KG1 (cell line): ENCODE data around the gene OBP2B.
"Not testable (repeated sequence)": the region's sequence is repeated elsewhere in the genome, so short reads cannot be mapped to it uniquely, and the experiment has no call there.

Source experiments
- DNase-seq: peaks from one replicate; lab custom pipeline; 2025; lab: John Stamatoyannopoulos, UW

Gene OBP2B

GRCh38 chr9:133201424-133202144 is 7.5 kb downstream of the OBP2B start:
- DNase-seq = no peak

GRCh38 chr9:133200631-133201030 is 8.4 kb downstream of the OBP2B start:
- DNase-seq = no peak

- peak; percentile 55 for DNase-seq
Observed at GRCh38 chr9:133199648-133200321, 9.3 kb downstream of the OBP2B start.

- DNase-seq = no peak
Observed at GRCh38 chr9:133195029-133195428, 14.0 kb downstream of the OBP2B start.

GRCh38 chr9:133194597-133194996 is 14.5 kb downstream of the OBP2B start:
- no peak for DNase-seq

- no peak for DNase-seq
Observed at GRCh38 chr9:133191989-133192388, 17.1 kb downstream of the OBP2B start.

- DNase-seq = no peak
Observed at GRCh38 chr9:133189826-133190225, 19.2 kb downstream of the OBP2B start.

GRCh38 chr9:133188843-133189180 is 20.2 kb downstream of the OBP2B start:
- no peak for DNase-seq

GRCh38 chr9:133188006-133188842 is 20.8 kb downstream of the OBP2B start:
- DNase-seq = no peak

- no peak for DNase-seq
Observed at GRCh38 chr9:133187561-133188005, 21.5 kb downstream of the OBP2B start.

- no peak for DNase-seq
Observed at GRCh38 chr9:133186736-133187135, 22.3 kb downstream of the OBP2B start.

- peak; percentile 72 for DNase-seq
Observed at GRCh38 chr9:133184971-133185370, 24.1 kb downstream of the OBP2B start.

GRCh38 chr9:133182151-133182550 is 26.9 kb downstream of the OBP2B start:
- DNase-seq = no peak

GRCh38 chr9:133181561-133181960 is 27.5 kb downstream of the OBP2B start:
- DNase-seq = no peak

GRCh38 chr9:133180953-133181352 is 28.1 kb downstream of the OBP2B start:
- no peak for DNase-seq

GRCh38 chr9:133173056-133173455 is 36.0 kb downstream of the OBP2B start:
- no peak for DNase-seq

GRCh38 chr9:133171161-133171961 is 37.7 kb downstream of the OBP2B start:
- no peak for DNase-seq

GRCh38 chr9:133170716-133171115 is 38.3 kb downstream of the OBP2B start:
- no peak for DNase-seq

- not testable (repeated sequence) for DNase-seq
Observed at GRCh38 chr9:133169687-133170086, 39.4 kb downstream of the OBP2B start.

- DNase-seq = no peak
Observed at GRCh38 chr9:133169102-133169501, 39.9 kb downstream of the OBP2B start.

GRCh38 chr9:133168432-133168831 is 40.6 kb downstream of the OBP2B start:
- no peak for DNase-seq

GRCh38 chr9:133167769-133168168 is 41.3 kb downstream of the OBP2B start:
- DNase-seq = no peak
